RWPE1 (cell line): ENCODE results near the gene KRTAP3-3.

Experiments used
- CTCF ChIA-PET: fragments of 350-600 bp; sonication (Branson Sonifier 250); formaldehyde crosslinking; extraction: SDS; loops from one replicate; lab custom pipeline; 2021; lab: Yijun Ruan, JAX
- POLR2A ChIA-PET: fragments of 400-600 bp; formaldehyde crosslinking; extraction: SDS; loops from one replicate; lab custom pipeline; 2020; ENCODE audit warnings: antibody characterized with exemption; ENCODE audit not compliant: low non-redundant PET; lab: Yijun Ruan, JAX
- DNase-seq: peaks from one replicate; pipeline ENCODE4 v3.0.0; 2012; ENCODE audit warnings: low spot score
- H3K27ac ChIP-seq: fragments of 450-650 bp; 2 replicates; pipeline ENCODE4 v1.5.1; 2017
- CTCF ChIP-seq: fragments of 450-650 bp; conservative IDR thresholded peaks from 2 replicates; pipeline ENCODE4 v1.5.1; 2017; ENCODE audit warnings: low read depth, mild to moderate bottlenecking

KRTAP3-3 gene

GRCh38 chr17:41026715-41027471, 32.9 kb upstream of the KRTAP3-3 start, which contains the start of gene KRTAP1-5:
Gene KRTAP1-5 (minus strand): TSS chr17:41027208. CDS start chr17:41027155, 53 bp downstream.
- ChIA-PET CTCF (interaction anchor here (0.6 kb wide), 1 partner anchor 1400 kb away, joined by 3 read pairs; the partner anchor contains the start of gene PPP1R1B), POLR2A (no interaction called here)
- peak within 1 kb of the TSS; percentile 27; the same call in 1 of the 2 replicates for H3K27ac ChIP-seq
- no peak for DNase-seq
- no peak for TF ChIP-seq CTCF

GRCh38 chr17:41024697-41025096, 30.7 kb upstream of the KRTAP3-3 start:
- ChIA-PET CTCF (no interaction called here), POLR2A (no interaction called here)
- no peak overlapping the region for H3K27ac ChIP-seq
- DNase-seq: no peak
- no peak for TF ChIP-seq CTCF

- ChIA-PET CTCF (interaction anchor here (1.1 to 1.2 kb wide), 2 partner anchors 38 to 303 kb away, joined by 3 to 4 read pairs; no protein-coding TSS in a partner anchor), POLR2A (no interaction called here)
- DNase-seq: no peak
Measured at GRCh38 chr17:41020336-41020735, 26.4 kb upstream of the KRTAP3-3 start.

GRCh38 chr17:41019415-41019814, 25.5 kb upstream of the KRTAP3-3 start:
- H3K27ac ChIP-seq: no peak overlapping the region
- ChIA-PET POLR2A (no interaction called here), CTCF (interaction anchor here (0.6 to 1.1 kb wide), 2 partner anchors 33 to 39 kb away, joined by 3 read pairs; no protein-coding TSS in a partner anchor)
- TF ChIP-seq CTCF: no peak
- DNase-seq: no peak

More at GRCh38 chr17:41020336-41020735, 26.4 kb upstream of the KRTAP3-3 start:
- H3K27ac ChIP-seq: no peak overlapping the region
- no peak for TF ChIP-seq CTCF

- POLR2A ChIA-PET: no interaction called here
- CTCF ChIA-PET: interaction anchor here (0.7 kb wide), 1 partner anchor 387 kb away, joined by 3 read pairs; no protein-coding TSS in a partner anchor
Measured at GRCh38 chr17:41018541-41018940, 24.6 kb upstream of the KRTAP3-3 start.

More at GRCh38 chr17:41018541-41018940, 24.6 kb upstream of the KRTAP3-3 start:
- no peak for TF ChIP-seq CTCF
- DNase-seq: no peak
- no peak overlapping the region for H3K27ac ChIP-seq
